Measurements from ENCODE around the gene ATG9A.

- TF ChIP-seq, protein P1, sequence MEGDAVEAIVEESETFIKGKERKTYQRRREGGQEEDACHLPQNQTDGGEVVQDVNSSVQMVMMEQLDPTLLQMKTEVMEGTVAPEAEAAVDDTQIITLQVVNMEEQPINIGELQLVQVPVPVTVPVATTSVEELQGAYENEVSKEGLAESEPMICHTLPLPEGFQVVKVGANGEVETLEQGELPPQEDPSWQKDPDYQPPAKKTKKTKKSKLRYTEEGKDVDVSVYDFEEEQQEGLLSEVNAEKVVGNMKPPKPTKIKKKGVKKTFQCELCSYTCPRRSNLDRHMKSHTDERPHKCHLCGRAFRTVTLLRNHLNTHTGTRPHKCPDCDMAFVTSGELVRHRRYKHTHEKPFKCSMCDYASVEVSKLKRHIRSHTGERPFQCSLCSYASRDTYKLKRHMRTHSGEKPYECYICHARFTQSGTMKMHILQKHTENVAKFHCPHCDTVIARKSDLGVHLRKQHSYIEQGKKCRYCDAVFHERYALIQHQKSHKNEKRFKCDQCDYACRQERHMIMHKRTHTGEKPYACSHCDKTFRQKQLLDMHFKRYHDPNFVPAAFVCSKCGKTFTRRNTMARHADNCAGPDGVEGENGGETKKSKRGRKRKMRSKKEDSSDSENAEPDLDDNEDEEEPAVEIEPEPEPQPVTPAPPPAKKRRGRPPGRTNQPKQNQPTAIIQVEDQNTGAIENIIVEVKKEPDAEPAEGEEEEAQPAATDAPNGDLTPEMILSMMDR (IDR thresholded peaks at IDR 0.05) = no peak
- TF ChIP-seq ZFX (IDR thresholded peaks at IDR 0.05; ENCODE audit: borderline replicate concordance) = no peak
Measured at GRCh38 chr2:219179601-219180465, 49.6 kb downstream of the ATG9A start.

Measured in 22Rv1 (cell line).